HCT116 (cell line): ENCODE results near the gene LUZP2. TPM values are rescaled to one million over a fixed set of nuclear protein-coding genes. Genes with fewer than 3 reads are reported as not detected.

Experiments used
- ATAC-seq: fragments of 200-7000 bp; cut with Tn5 transposase; 2 replicates; pipeline ENCODE4 v1.9.1; 2020; ENCODE audit warnings: mild to moderate bottlenecking, moderate library complexity
- BruUV-seq: library from RNA; stranded (reverse); fragments of 400-500 nt; replicated peaks from 2 replicates; lab custom pipeline; 2021; lab: Mats Ljungman, UMichigan
- CTCF ChIA-PET: fragments of 300-600 bp; sonication (Branson Sonifier 250); formaldehyde crosslinking; loops from one replicate; lab custom pipeline; 2021; ENCODE audit warnings: antibody characterized with exemption; lab: Charles Lee
- POLR2A ChIA-PET: fragments of 300-600, 350-600 bp; sonication (Branson Sonifier 250); formaldehyde crosslinking; loops from one replicate; lab custom pipeline; 2021; ENCODE audit warnings: antibody characterized with exemption; lab: Charles Lee
- RAD21 ChIA-PET, 2 experiments: fragments of 300-600 bp; sonication (Branson Sonifier 250); formaldehyde crosslinking; loops; one replicate each; lab custom pipeline; 2023; ENCODE audit warnings: low total read pairs in 2 of 2; ENCODE audit not compliant: uncharacterized antibody in 2 of 2, unreplicated experiment in 2 of 2, low non-redundant PET in 1 of 2; lab: Charles Lee
- DNase-seq: peaks from one replicate; pipeline ENCODE4 v3.0.0-alpha.2; 2010; ENCODE audit warnings: low read depth, low spot score
- H2AFZ ChIP-seq: fragments of 200-600 bp; shearing (Covaris generic), sonication (generic); 2 replicates; pipeline ENCODE4 v1.6.1; 2017; ENCODE audit warnings: low read depth, mixed run types, mixed read lengths, antibody characterized with exemption, low read length; ENCODE audit not compliant: poor library complexity, severe bottlenecking
- H3K27ac ChIP-seq: 2 replicates; pipeline ENCODE4 v1.5.1; 2012; ENCODE audit warnings: low read depth, low read length
- H3K27me3 ChIP-seq: fragments of 200-600 bp; sonication (generic); 2 replicates; pipeline ENCODE4 v1.6.1; 2016; ENCODE audit warnings: mixed run types, low read length, mixed read lengths; ENCODE audit not compliant: insufficient read depth
- H3K36me3 ChIP-seq, 2 experiments: fragments of 200-500 bp in 1 of 2; fragments of 200-600 bp in 1 of 2; sonication (Bioruptor generic) in 1 of 2; sonication (generic) in 1 of 2; 2 replicates each; pipeline versions ENCODE4 v1.5.1 to v1.6.1; 2014 to 2016; ENCODE audit warnings: low read length in 2 of 2, inconsistent platforms in 1 of 2, mixed read lengths in 1 of 2, mixed run types in 1 of 2; ENCODE audit not compliant: insufficient read depth in 2 of 2, control insufficient read depth in 1 of 2
- H3K4me1 ChIP-seq, 2 experiments: fragments of 200-600 bp in 1 of 2; sonication (generic) in 1 of 2; 2 replicates each; pipeline versions ENCODE4 v1.5.1 to v1.6.1; 2012 to 2017; ENCODE audit warnings: low read length in 2 of 2, inconsistent platforms in 1 of 2, mild to moderate bottlenecking in 1 of 2, mixed read lengths in 1 of 2, mixed run types in 1 of 2, moderate library complexity in 1 of 2; ENCODE audit not compliant: insufficient read depth in 2 of 2, control insufficient read depth in 1 of 2
- H3K4me2 ChIP-seq: fragments of 200-600 bp; sonication (generic); 2 replicates; pipeline ENCODE4 v1.6.1; 2017; ENCODE audit warnings: mixed run types, low read length, mixed read lengths
- H3K4me3 ChIP-seq, 2 experiments: fragments of 200-600 bp in 1 of 2; sonication (generic) in 1 of 2; replicated peaks in 1 of 2; 2 replicates each; pipeline ENCODE4 v1.5.1; 2011 to 2016; ENCODE audit warnings: low read length in 2 of 2, control low read depth in 1 of 2, low read depth in 1 of 2, mild to moderate bottlenecking in 1 of 2, mixed read lengths in 1 of 2, mixed run types in 1 of 2
- H3K79me2 ChIP-seq: fragments of 200-600 bp; sonication (generic); 2 replicates; pipeline ENCODE4 v1.6.1; 2017; ENCODE audit warnings: mild to moderate bottlenecking, mixed run types, low read length, moderate library complexity, mixed read lengths; ENCODE audit not compliant: insufficient read depth
- H3K9ac ChIP-seq: fragments of 200-600 bp; sonication (generic); 2 replicates; pipeline ENCODE4 v1.6.1; 2016; ENCODE audit warnings: low read length, mixed read lengths
- H3K9me2 ChIP-seq: fragments of 200-600 bp; sonication (generic), shearing (Covaris generic); 2 replicates; pipeline ENCODE4 v1.6.1; 2017; ENCODE audit warnings: mixed run types, mild to moderate bottlenecking, moderate library complexity; ENCODE audit not compliant: insufficient read depth
- H3K9me3 ChIP-seq, 2 experiments: fragments of 200-500 bp in 1 of 2; fragments of 200-600 bp in 1 of 2; sonication (Bioruptor generic) in 1 of 2; sonication (generic) in 1 of 2; 2 replicates each; pipeline ENCODE4 v1.6.1; 2014 to 2017; ENCODE audit warnings: low read length in 2 of 2, mixed read lengths in 2 of 2, inconsistent platforms in 1 of 2, low read depth in 1 of 2, mild to moderate bottlenecking in 1 of 2, mixed run types in 1 of 2, moderate library complexity in 1 of 2; ENCODE audit not compliant: control insufficient read depth in 1 of 2, insufficient read depth in 1 of 2
- H4K20me1 ChIP-seq: fragments of 200-600 bp; sonication (generic), shearing (Covaris generic); 2 replicates; pipeline ENCODE4 v1.6.1; 2017; ENCODE audit warnings: mixed run types, mild to moderate bottlenecking, moderate library complexity; ENCODE audit not compliant: insufficient read depth
- EGR1 ChIP-seq: IDR thresholded peaks from 2 replicates; pipeline ENCODE4 v1.6.1; 2012; ENCODE audit warnings: low read depth
- EZH2phosphoT487 ChIP-seq: fragments of 200-600 bp; IDR thresholded peaks from 2 replicates; pipeline ENCODE4 v1.6.1; 2018; ENCODE audit warnings: antibody characterized with exemption, borderline replicate concordance
- FOSL1 ChIP-seq: IDR thresholded peaks from 2 replicates; pipeline ENCODE4 v1.6.1; 2012; ENCODE audit warnings: low read depth
- JUND ChIP-seq: IDR thresholded peaks from 2 replicates; pipeline ENCODE4 v1.6.1; 2012
- POLR2AphosphoS5 ChIP-seq: IDR thresholded peaks from 2 replicates; pipeline ENCODE4 v1.6.1; 2011; ENCODE audit warnings: mild to moderate bottlenecking, low read depth, low read length, moderate library complexity
- RAD21 ChIP-seq: IDR thresholded peaks from 2 replicates; pipeline ENCODE4 v1.6.1; 2012; ENCODE audit warnings: low read depth, mild to moderate bottlenecking
- SIN3A ChIP-seq: IDR thresholded peaks from 2 replicates; pipeline ENCODE4 v1.6.1; 2012; ENCODE audit warnings: low read depth
- SP1 ChIP-seq: IDR thresholded peaks from 2 replicates; pipeline ENCODE4 v1.6.1; 2012; ENCODE audit warnings: low read depth
- SRF ChIP-seq: IDR thresholded peaks from 2 replicates; pipeline ENCODE4 v1.6.1; 2012; ENCODE audit warnings: low read depth
- ZFX ChIP-seq: fragments of 450-650 bp; IDR thresholded peaks from 2 replicates; pipeline ENCODE4 v1.6.1; 2017
- ZNF274 ChIP-seq: fragments of 200-500 bp; sonication (Bioruptor generic); IDR thresholded peaks from 2 replicates; pipeline ENCODE4 v1.6.1; 2014; ENCODE audit warnings: mild to moderate bottlenecking, low read depth, low read length, inconsistent platforms
- intact Hi-C: fragments of 100-400 bp; cut with micrococcal nuclease; formaldehyde crosslinking; loops from 2 replicates; pipeline ENCODE4 v1.10.0; 2022
- total RNA-seq: library from RNA; stranded (reverse); gene quantifications from one replicate; pipeline ENCODE4 v1.2.1, GENCODE V29; 2021; ENCODE audit not compliant: unreplicated experiment
- TF ChIP-seq, protein P1 (sequence below), 3 experiments: fragments of 200-600 bp in 1 of 3; sonication (generic) in 1 of 3; IDR thresholded peaks in 2 of 3; conservative IDR thresholded peaks in 1 of 3; 2 replicates each; pipeline ENCODE4 v1.5.1; 2012 to 2017; ENCODE audit warnings: low read depth in 2 of 3, low read length in 2 of 3, antibody characterized with exemption in 1 of 3, borderline replicate concordance in 1 of 3, control low read depth in 1 of 3, mild to moderate bottlenecking in 1 of 3, mixed read lengths in 1 of 3, mixed run types in 1 of 3, moderate library complexity in 1 of 3; ENCODE audit not compliant: insufficient read depth in 1 of 3
- TF ChIP-seq, protein P2 (sequence below): IDR thresholded peaks from 2 replicates; pipeline ENCODE4 v1.6.1; 2012; ENCODE audit warnings: low read depth
- TF ChIP-seq, protein P3 (sequence below): IDR thresholded peaks from 2 replicates; pipeline ENCODE4 v1.6.1; 2012

LUZP2 gene
- total RNA-seq, 1 experiment from 2014 or later: not detected

DNA sequence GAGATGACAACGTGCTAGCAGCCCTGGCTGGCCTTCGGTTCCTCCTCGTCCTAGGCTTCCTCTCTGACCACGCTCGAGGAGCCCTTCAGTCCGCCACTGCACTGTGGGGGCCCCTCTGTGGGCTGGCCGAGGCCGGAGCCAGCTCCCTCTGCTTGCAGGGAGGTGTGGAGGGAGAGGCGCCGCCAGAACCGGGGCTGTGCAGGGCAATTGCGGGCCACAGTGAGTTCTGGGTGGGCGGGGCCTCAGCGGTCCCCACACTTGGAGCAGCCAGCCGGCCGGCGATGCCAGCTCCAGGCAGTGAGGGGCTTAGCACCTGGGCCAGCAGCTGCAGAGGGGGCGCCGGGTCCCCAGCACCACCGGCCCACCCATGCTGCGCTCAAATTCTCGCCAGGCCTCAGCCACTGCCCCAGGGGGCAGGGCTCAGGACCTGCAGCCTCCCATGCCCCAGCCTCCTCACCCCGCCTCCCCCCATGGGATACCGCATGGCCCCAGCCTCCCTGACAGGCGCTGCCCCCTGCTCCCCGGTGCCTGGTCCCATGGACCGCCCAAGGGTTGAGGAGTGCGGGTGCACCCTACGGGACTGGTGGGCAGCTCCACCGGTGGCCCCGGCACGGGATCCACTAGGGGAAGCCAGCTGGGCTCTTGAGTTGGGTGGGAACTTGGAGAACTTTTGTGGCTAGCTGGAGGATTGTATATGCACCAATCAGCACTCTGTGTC lies 399.4 kb downstream of the LUZP2 start:
- Histone ChIP-seq H3K4me2 (no peak overlapping the region), H2AFZ (no peak overlapping the region), H3K27ac (no peak overlapping the region), H3K9ac (no peak overlapping the region), H3K27me3 (no peaks in the 10 kb centered on the region), H3K4me3 (no peak overlapping the region), H3K79me2 (no peaks in the 10 kb centered on the region), H3K36me3 (no peaks in the 10 kb centered on the region), H3K9me2 (no peaks in the 10 kb centered on the region), H4K20me1 (no peaks in the 10 kb centered on the region), H3K9me3 (peaks cover 4 to 12% of the 10 kb centered on the region in 2 experiments; a peak in 2 of 4 replicates), H3K4me1 (no peaks in the 10 kb centered on the region)
- ChIA-PET CTCF (no interaction called here), RAD21 (no interaction called here), POLR2A (no interaction called here)
- no peak for DNase-seq
- no peak for ATAC-seq
- no TSS peak for BruUV-seq
- TF ChIP-seq EZH2phosphoT487: no peak
- TF ChIP-seq ZFX: no peak
- TF ChIP-seq, protein P1, sequence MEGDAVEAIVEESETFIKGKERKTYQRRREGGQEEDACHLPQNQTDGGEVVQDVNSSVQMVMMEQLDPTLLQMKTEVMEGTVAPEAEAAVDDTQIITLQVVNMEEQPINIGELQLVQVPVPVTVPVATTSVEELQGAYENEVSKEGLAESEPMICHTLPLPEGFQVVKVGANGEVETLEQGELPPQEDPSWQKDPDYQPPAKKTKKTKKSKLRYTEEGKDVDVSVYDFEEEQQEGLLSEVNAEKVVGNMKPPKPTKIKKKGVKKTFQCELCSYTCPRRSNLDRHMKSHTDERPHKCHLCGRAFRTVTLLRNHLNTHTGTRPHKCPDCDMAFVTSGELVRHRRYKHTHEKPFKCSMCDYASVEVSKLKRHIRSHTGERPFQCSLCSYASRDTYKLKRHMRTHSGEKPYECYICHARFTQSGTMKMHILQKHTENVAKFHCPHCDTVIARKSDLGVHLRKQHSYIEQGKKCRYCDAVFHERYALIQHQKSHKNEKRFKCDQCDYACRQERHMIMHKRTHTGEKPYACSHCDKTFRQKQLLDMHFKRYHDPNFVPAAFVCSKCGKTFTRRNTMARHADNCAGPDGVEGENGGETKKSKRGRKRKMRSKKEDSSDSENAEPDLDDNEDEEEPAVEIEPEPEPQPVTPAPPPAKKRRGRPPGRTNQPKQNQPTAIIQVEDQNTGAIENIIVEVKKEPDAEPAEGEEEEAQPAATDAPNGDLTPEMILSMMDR (IDR thresholded peaks at IDR 0.05 in 2 of 3, conservative IDR thresholded peaks at IDR 0.05 in 1 of 3; ENCODE audit: borderline replicate concordance in 1 of 3, insufficient read depth in 1 of 3, low read depth in 2 of 3, low read length in 2 of 3): no peak
- TF ChIP-seq SRF: no peak
- no peak for TF ChIP-seq SIN3A
- no peak for TF ChIP-seq FOSL1
- TF ChIP-seq JUND: no peak
- TF ChIP-seq EGR1: no peak
- no peak for TF ChIP-seq ZNF274
- TF ChIP-seq RAD21: no peak
- TF ChIP-seq POLR2AphosphoS5: no peak
- TF ChIP-seq, protein P2, sequence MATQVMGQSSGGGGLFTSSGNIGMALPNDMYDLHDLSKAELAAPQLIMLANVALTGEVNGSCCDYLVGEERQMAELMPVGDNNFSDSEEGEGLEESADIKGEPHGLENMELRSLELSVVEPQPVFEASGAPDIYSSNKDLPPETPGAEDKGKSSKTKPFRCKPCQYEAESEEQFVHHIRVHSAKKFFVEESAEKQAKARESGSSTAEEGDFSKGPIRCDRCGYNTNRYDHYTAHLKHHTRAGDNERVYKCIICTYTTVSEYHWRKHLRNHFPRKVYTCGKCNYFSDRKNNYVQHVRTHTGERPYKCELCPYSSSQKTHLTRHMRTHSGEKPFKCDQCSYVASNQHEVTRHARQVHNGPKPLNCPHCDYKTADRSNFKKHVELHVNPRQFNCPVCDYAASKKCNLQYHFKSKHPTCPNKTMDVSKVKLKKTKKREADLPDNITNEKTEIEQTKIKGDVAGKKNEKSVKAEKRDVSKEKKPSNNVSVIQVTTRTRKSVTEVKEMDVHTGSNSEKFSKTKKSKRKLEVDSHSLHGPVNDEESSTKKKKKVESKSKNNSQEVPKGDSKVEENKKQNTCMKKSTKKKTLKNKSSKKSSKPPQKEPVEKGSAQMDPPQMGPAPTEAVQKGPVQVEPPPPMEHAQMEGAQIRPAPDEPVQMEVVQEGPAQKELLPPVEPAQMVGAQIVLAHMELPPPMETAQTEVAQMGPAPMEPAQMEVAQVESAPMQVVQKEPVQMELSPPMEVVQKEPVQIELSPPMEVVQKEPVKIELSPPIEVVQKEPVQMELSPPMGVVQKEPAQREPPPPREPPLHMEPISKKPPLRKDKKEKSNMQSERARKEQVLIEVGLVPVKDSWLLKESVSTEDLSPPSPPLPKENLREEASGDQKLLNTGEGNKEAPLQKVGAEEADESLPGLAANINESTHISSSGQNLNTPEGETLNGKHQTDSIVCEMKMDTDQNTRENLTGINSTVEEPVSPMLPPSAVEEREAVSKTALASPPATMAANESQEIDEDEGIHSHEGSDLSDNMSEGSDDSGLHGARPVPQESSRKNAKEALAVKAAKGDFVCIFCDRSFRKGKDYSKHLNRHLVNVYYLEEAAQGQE: no peak
- TF ChIP-seq, protein P3, sequence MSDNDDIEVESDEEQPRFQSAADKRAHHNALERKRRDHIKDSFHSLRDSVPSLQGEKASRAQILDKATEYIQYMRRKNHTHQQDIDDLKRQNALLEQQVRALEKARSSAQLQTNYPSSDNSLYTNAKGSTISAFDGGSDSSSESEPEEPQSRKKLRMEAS: no peak
- no peak for TF ChIP-seq SP1
- intact Hi-C loops: no loop called here
